Activated CD4-positive, alpha-beta T cell treated with anti-CD3 and anti-CD28 coated beads for 48 hours (primary cell): ENCODE data around the gene ITPKB.

Experiments used
- DNase-seq: peaks from one replicate; pipeline ENCODE4 v3.0.0-alpha.2; 2020

ITPKB gene

GRCh38 chr1:226682871-226683814, 55.9 kb downstream of the ITPKB start:
- peak; percentile 53 for DNase-seq

DNA sequence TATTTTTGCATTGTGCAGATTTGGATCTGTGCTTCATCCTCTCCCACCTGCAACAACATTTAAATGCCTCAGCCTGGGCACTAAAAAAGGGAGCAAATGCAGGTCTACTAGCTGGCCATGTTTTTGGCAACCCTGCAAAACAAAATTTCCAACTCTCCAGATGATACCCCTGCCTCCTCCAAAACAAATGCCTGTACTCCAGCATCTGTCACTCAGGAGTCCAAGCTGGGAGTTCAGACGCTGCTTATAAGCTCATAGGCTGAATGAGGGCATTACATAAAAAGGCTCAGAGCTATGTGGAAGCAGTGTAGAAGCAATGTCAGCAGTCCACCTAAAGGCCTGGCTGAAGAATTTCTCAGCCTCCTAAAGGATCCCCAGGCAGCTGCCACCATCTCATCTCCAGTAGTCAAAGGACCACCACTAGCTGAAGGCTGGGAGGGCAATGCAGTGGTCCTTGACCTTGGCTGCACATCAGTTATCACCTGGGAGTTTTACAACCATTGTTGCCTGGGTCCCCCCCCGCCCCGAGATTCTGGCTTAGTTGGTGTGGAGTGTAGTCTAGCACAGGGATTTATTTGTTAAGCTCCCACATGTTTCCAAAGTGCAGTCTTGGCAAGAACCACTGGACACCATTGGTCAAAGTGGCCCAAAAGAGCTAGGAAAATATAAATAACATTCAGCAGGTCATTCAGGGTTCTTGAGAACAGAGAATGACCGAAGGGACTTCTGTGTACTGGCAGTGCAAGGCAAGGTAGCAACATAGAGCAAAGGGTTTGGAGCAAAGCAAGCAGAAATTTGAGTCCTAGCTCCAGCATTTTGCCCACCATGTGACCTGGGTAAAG, 57.2 kb downstream of the ITPKB start:
- DNase-seq: no peak

- DNase-seq: no peak
These were observed 58.4 kb downstream of the ITPKB start for GRCh38 chr1:226680653-226681052.

DNA sequence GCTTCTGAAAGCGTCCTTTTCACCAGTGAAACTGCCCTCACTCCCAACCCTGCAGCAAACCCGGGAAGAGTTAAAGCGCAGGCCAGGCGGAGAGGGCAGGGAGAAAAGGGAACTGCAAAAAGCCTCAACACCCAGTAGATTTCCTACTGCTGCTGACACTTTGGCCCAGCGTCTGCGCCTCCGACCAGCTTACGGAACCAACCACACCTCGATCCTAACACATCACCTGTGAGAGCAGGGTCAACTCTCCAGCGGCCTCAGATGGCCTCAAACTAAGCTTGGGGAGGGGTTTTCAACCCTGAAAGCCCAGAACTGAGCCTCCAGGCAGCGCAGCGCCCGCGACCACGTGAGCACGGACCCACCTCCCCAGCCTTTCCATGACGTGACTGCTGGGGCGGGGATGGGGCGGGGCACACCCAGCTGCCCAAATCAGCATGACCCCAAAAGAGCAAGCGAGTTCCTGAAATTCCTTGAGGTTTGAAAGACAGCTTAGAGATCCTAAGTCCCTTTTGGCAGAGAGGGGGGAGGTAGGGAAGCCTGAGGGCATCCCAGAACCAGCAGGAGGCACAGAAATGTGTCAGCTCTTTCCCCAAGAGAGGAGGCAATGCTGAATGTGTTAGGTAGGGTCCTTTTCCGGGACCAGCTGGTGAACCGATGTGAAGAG, 59.1 kb downstream of the ITPKB start:
- peak; percentile 85 for DNase-seq

- DNase-seq: no peak
These were observed 59.8 kb downstream of the ITPKB start for GRCh38 chr1:226679262-226679661.

GRCh38 chr1:226678701-226679100, 60.4 kb downstream of the ITPKB start:
- peak; percentile 43 for DNase-seq

- DNase-seq: no peak
These were observed 60.8 kb downstream of the ITPKB start for GRCh38 chr1:226678251-226678650.

- DNase-seq: peak; percentile 76
These were observed 61.8 kb downstream of the ITPKB start for GRCh38 chr1:226677027-226678020.

- no peak for DNase-seq
These were observed 62.7 kb downstream of the ITPKB start for GRCh38 chr1:226676381-226676780.

DNA sequence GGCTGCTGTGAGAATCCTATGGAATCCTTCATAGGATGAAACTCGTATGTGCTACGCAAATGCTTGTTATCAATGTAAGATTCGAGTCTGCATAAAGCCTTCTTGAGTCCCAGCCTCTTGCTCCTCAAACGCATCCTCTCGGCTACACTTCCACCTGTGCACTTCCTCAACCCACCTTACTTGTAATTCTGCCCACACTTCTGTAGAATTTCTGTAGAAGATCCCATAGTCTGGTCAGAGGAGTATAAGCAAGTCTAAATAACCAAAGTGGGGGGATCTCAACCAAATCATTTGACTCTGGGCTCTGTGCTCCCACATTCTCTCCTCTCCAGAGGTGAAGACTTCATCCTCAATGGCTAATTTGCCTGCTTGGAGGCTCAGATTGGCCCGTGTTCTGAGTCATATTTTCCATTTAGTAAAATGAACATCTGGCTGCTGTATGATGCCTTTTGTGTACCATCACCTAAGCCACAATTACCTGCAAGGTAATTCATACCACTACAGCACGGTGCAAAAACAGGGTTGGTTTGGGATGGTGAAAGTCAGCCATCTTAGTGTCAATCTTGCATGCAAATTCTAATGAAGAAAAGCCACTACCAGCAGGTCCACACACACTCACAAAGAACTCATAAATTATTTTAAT, 63.2 kb downstream of the ITPKB start:
- DNase-seq: no peak

GRCh38 chr1:226674892-226675714, 64.0 kb downstream of the ITPKB start:
- DNase-seq: peak; percentile 73

GRCh38 chr1:226672339-226672762, 66.7 kb downstream of the ITPKB start:
- no peak for DNase-seq

- no peak for DNase-seq
These were observed 67.8 kb downstream of the ITPKB start for GRCh38 chr1:226671277-226671676.

DNA sequence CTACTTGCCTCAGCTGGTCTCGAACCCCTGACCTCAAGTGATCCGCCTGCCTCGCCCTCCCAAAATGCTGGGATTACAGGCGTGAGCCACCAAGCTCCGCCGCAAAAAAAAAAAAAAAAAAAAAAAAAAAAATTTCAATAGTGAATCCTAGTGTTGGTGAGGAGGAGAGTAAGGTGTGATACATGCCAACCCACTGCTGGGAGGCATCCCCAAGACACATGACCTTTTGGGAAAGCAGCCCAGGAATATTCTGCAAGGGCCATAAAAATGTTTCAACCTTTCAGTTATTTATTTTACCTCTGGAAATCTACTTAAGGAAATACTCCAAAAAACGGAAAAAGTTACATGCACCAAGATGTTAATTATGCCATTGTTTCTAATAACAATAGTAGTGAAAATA, 69.0 kb downstream of the ITPKB start:
- no peak for DNase-seq

- no peak for DNase-seq
These were observed 70.9 kb downstream of the ITPKB start for GRCh38 chr1:226668173-226668560.

DNA sequence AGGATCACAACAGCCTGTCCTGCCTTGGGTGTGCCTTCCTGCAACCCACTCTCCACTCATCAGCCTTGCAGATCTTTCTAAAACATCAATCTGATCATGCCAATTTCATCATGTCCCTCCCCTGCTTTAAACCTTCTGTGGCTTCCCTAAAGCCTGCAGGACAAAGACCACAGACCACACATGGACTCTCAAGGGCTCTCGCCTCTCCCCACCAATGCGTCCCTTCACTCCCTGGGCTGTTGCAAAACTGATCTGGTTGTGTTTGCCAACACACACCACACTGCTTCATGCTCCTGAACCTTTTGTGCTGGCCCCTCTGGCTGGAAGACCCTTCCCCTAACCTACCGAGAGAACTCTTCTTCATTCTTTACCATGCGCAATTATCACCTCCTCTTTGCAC, 72.4 kb downstream of the ITPKB start:
- DNase-seq: no peak

- DNase-seq: no peak
These were observed 72.9 kb downstream of the ITPKB start for GRCh38 chr1:226666164-226666506.

DNA sequence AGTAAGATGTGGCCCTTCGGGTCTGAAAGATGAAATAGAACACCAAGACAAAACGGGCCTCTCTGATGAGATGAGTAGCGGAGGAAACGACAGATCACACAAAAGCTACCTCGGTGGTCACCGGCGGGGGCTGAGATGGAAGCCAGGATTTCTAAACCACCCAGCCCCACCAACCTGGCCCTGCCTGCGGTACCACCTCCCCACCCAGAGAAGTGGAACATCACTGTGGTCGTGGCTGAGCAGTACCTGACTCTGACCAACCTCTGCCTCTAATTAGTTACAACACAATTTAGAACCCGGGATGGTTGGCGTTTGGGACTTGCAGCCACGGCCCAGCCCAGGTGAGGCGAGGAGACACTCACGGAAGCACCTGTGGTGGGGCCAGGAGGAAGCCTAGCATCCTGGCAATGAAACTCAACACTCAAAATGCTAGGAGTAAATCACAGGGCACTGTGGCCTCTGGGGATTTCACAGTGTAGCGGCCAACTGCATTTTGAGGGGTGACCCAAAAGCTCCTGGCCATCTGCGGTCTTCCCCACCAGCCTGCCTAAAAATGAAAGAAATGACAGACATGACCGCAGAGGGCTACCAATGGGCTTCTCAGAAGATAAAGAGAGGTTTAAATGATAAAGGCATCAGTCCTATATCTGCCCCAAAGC, 73.4 kb downstream of the ITPKB start:
- no peak for DNase-seq

GRCh38 chr1:226664413-226665101, 74.5 kb downstream of the ITPKB start:
- no peak for DNase-seq
